Suprapubic skin (tissue), 4 donors: ENCODE data around the gene L2HGDH. TPM values are rescaled to one million over a fixed set of nuclear protein-coding genes. Genes with fewer than 3 reads are reported as not detected.

Source experiments
- DNase-seq, 2 donors: peaks; one replicate each; pipeline ENCODE4 v3.0.0-alpha.2; 2019; ENCODE audit warnings: low spot score in 2 of 2
- H3K27ac ChIP-seq: fragments of 200-600 bp; sonication (generic); one replicate; pipeline ENCODE4 v1.5.1; 2019
- H3K27me3 ChIP-seq: fragments of 200-600 bp; sonication (generic); one replicate; pipeline ENCODE4 v1.5.1; 2019
- H3K36me3 ChIP-seq: fragments of 200-600 bp; sonication (generic); one replicate; pipeline ENCODE4 v1.5.1; 2019
- H3K4me1 ChIP-seq: fragments of 200-600 bp; sonication (generic); one replicate; pipeline ENCODE4 v1.5.1; 2019
- H3K4me3 ChIP-seq: fragments of 200-600 bp; sonication (generic); one replicate; pipeline ENCODE4 v1.5.1; 2019; ENCODE audit warnings: mild to moderate bottlenecking
- H3K9me3 ChIP-seq: fragments of 200-600 bp; sonication (generic); one replicate; pipeline ENCODE4 v1.5.1; 2019
- CTCF ChIP-seq, 2 donors: fragments of 200-600 bp in 1 of 2; fragments of 450-650 bp in 1 of 2; sonication (generic) in 1 of 2; IDR thresholded peaks; one replicate each; pipeline ENCODE4 v1.5.1; 2016 to 2019; ENCODE audit warnings: antibody characterized with exemption in 2 of 2, mild to moderate bottlenecking in 1 of 2, moderate library complexity in 1 of 2
- EP300 ChIP-seq: sonication (generic); formaldehyde crosslinking; IDR thresholded peaks from one replicate; pipeline ENCODE4 v1.6.1; 2017; ENCODE audit warnings: antibody characterized with exemption
- POLR2A ChIP-seq, 2 donors: fragments of 450-650 bp; IDR thresholded peaks; one replicate each; pipeline ENCODE4 v1.6.1; 2017; ENCODE audit warnings: antibody characterized with exemption in 2 of 2, mild to moderate bottlenecking in 2 of 2, moderate library complexity in 2 of 2
- POLR2AphosphoS5 ChIP-seq, 3 donors: sonication (generic); formaldehyde crosslinking; IDR thresholded peaks; one replicate each; pipeline ENCODE4 v1.6.1; 2017; ENCODE audit warnings: antibody characterized with exemption in 3 of 3
- WGBS: methylation state at CpG from one replicate; pipeline ENCODE4 v1.1.5; 2018; 5-methylcytosine and 5-hydroxymethylcytosine counted together
- total RNA-seq, 4 donors: library from RNA; depleted of rRNA; stranded (reverse); fragments of >200 nt; gene quantifications; one replicate each; pipeline ENCODE4 v1.1.0, GENCODE V29; 2016

Gene L2HGDH
- total RNA-seq, 4 donors from 2014 or later: 6.8 to 11.0 (median 9.2) TPM

GRCh38 chr14:50350975-50351374, 38.9 kb upstream of the L2HGDH start:
- H3K36me3 ChIP-seq: no peaks in the 10 kb centered on the region
- no peak for DNase-seq

GRCh38 chr14:50348933-50349332, 36.9 kb upstream of the L2HGDH start:
- Histone ChIP-seq H3K9me3 (no peaks in the 10 kb centered on the region), H3K27me3 (no peaks in the 10 kb centered on the region), H3K27ac (no peak overlapping the region), H3K4me3 (no peak overlapping the region), H3K36me3 (no peaks in the 10 kb centered on the region), H3K4me1 (peaks cover 19% of the 10 kb centered on the region)
- TF ChIP-seq CTCF (IDR thresholded peaks at IDR 0.05): no peak
- no peak for TF ChIP-seq POLR2A (IDR thresholded peaks at IDR 0.05)
- no peak for TF ChIP-seq POLR2AphosphoS5 (IDR thresholded peaks at IDR 0.05)
- TF ChIP-seq EP300: no peak
- no peak for DNase-seq

More at GRCh38 chr14:50350975-50351374, 38.9 kb upstream of the L2HGDH start:
- no peak overlapping the region for H3K4me3 ChIP-seq
- H3K27ac ChIP-seq: no peak overlapping the region
- peaks cover 6% of the 10 kb centered on the region for H3K4me1 ChIP-seq
- H3K9me3 ChIP-seq: no peaks in the 10 kb centered on the region
- TF ChIP-seq POLR2A (IDR thresholded peaks at IDR 0.05): no peak
- TF ChIP-seq CTCF (IDR thresholded peaks at IDR 0.05): no peak
- no peak for TF ChIP-seq EP300
- TF ChIP-seq POLR2AphosphoS5 (IDR thresholded peaks at IDR 0.05): no peak
- no peaks in the 10 kb centered on the region for H3K27me3 ChIP-seq
- WGBS: 71% methylated on average over 2 of the region's 2 CpGs

- H3K36me3 ChIP-seq: no peaks in the 10 kb centered on the region
- no peak for TF ChIP-seq EP300
- no peak for TF ChIP-seq POLR2AphosphoS5 (IDR thresholded peaks at IDR 0.05)
- TF ChIP-seq POLR2A (IDR thresholded peaks at IDR 0.05): no peak
- no peak for TF ChIP-seq CTCF (IDR thresholded peaks at IDR 0.05)
- 0% methylated on average over 1 of the region's 1 CpG for WGBS
- no peaks in the 10 kb centered on the region for H3K27me3 ChIP-seq
- DNase-seq: no peak
- peaks cover 33% of the 10 kb centered on the region for H3K4me1 ChIP-seq
- H3K9me3 ChIP-seq: no peaks in the 10 kb centered on the region
- no peak overlapping the region for H3K4me3 ChIP-seq
- no peak overlapping the region for H3K27ac ChIP-seq
These were observed 35.5 kb upstream of the L2HGDH start for GRCh38 chr14:50347521-50347920.

- no peak overlapping the region for H3K27ac ChIP-seq
- H3K9me3 ChIP-seq: no peaks in the 10 kb centered on the region
- no peaks in the 10 kb centered on the region for H3K36me3 ChIP-seq
- H3K4me1 ChIP-seq: peaks cover 42% of the 10 kb centered on the region
- H3K4me3 ChIP-seq: no peak overlapping the region
- no peaks in the 10 kb centered on the region for H3K27me3 ChIP-seq
- TF ChIP-seq POLR2AphosphoS5 (IDR thresholded peaks at IDR 0.05) (no peak), POLR2A (IDR thresholded peaks at IDR 0.05) (no peak), CTCF (IDR thresholded peaks at IDR 0.05) (no peak), EP300 (no peak)
- DNase-seq: no peak
- 63% methylated on average over 6 of the region's 6 CpGs for WGBS
These were observed 33.9 kb upstream of the L2HGDH start for GRCh38 chr14:50345846-50346422.

- no peaks in the 10 kb centered on the region for H3K36me3 ChIP-seq
- 46% methylated on average over 4 of the region's 4 CpGs for WGBS
- TF ChIP-seq POLR2AphosphoS5 (IDR thresholded peaks at IDR 0.05) (no peak), EP300 (no peak), CTCF (IDR thresholded peaks at IDR 0.05) (no peak), POLR2A (IDR thresholded peaks at IDR 0.05) (no peak)
- H3K4me1 ChIP-seq: peaks cover 42% of the 10 kb centered on the region
- H3K4me3 ChIP-seq: no peak overlapping the region
- no peaks in the 10 kb centered on the region for H3K27me3 ChIP-seq
- no peak overlapping the region for H3K27ac ChIP-seq
- H3K9me3 ChIP-seq: no peaks in the 10 kb centered on the region
- no peak for DNase-seq
These were observed 33.0 kb upstream of the L2HGDH start for GRCh38 chr14:50344876-50345563.
